DND-41 (cell line): ENCODE data around the gene ALPK3.

Source experiments
- EZH2 ChIP-seq: IDR thresholded peaks from 3 replicates; pipeline ENCODE4 v1.6.1; 2012; ENCODE audit warnings: borderline replicate concordance, low read depth, mild to moderate bottlenecking, moderate library complexity, low read length, inconsistent platforms; ENCODE audit not compliant: severe bottlenecking
- TF ChIP-seq, protein P1 (sequence below): IDR thresholded peaks from 2 replicates; pipeline ENCODE4 v1.5.1; 2012; ENCODE audit warnings: borderline replicate concordance, low read length, moderate library complexity, mild to moderate bottlenecking; ENCODE audit not compliant: poor library complexity, severe bottlenecking; ENCODE audit errors: extremely low read depth

DNA sequence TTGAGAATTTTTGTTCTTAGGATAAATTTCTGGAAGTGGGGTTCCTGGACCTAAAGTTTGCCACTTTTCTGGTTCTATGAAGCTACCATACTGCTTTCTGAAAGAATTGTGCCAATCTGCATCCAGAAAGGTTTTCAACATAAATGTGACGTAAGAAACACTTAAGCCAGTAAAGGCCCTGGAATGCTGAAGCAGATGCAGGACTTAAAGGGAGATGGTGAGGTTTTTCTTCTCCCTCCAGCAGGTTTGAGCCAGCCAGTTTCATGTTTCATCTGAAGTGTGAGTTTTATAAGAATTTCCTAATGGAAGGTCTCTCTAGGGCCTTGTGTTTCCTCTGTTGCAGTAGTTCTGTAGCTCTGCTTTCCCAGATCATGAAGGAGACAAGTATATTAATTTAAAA, 35.7 kb upstream of the ALPK3 start:
- TF ChIP-seq, protein P1, sequence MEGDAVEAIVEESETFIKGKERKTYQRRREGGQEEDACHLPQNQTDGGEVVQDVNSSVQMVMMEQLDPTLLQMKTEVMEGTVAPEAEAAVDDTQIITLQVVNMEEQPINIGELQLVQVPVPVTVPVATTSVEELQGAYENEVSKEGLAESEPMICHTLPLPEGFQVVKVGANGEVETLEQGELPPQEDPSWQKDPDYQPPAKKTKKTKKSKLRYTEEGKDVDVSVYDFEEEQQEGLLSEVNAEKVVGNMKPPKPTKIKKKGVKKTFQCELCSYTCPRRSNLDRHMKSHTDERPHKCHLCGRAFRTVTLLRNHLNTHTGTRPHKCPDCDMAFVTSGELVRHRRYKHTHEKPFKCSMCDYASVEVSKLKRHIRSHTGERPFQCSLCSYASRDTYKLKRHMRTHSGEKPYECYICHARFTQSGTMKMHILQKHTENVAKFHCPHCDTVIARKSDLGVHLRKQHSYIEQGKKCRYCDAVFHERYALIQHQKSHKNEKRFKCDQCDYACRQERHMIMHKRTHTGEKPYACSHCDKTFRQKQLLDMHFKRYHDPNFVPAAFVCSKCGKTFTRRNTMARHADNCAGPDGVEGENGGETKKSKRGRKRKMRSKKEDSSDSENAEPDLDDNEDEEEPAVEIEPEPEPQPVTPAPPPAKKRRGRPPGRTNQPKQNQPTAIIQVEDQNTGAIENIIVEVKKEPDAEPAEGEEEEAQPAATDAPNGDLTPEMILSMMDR, result no peak
- TF ChIP-seq EZH2, result no peak
